Measurements from ENCODE around the gene MYH7.

DNA sequence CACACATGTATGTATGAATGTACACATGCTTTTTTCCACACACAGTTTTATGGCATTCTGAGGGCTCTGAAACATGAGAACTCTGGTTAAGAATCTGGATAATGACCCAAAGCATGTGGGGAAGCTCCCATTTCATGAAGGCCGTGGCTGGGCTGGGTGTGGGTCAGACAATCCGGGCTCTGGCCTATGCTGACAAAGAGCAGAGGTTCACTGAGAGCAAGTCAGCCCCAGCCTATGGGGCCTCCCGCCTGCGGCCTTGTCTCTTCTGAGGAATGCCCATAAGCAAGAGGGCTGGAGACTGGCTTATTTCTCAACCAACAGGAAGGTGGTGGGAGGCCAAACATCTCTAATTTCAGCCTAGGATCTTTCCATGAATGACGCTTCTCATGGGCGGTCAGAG is 35.9 kb downstream of the MYH7 start:
- TF ChIP-seq POLR2A (IDR thresholded peaks at IDR 0.05): no peak
- TF ChIP-seq, protein P1, sequence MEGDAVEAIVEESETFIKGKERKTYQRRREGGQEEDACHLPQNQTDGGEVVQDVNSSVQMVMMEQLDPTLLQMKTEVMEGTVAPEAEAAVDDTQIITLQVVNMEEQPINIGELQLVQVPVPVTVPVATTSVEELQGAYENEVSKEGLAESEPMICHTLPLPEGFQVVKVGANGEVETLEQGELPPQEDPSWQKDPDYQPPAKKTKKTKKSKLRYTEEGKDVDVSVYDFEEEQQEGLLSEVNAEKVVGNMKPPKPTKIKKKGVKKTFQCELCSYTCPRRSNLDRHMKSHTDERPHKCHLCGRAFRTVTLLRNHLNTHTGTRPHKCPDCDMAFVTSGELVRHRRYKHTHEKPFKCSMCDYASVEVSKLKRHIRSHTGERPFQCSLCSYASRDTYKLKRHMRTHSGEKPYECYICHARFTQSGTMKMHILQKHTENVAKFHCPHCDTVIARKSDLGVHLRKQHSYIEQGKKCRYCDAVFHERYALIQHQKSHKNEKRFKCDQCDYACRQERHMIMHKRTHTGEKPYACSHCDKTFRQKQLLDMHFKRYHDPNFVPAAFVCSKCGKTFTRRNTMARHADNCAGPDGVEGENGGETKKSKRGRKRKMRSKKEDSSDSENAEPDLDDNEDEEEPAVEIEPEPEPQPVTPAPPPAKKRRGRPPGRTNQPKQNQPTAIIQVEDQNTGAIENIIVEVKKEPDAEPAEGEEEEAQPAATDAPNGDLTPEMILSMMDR (IDR thresholded peaks at IDR 0.05): no peak

All from ovary (tissue), 3 donors.